ENCODE results near the gene GATB. TPM values are rescaled to one million over a fixed set of nuclear protein-coding genes. Genes with fewer than 3 reads are reported as not detected.
A peak's percentile ranks its signal among the peaks of the same experiment; 100 is the strongest.

Gene GATB
- total and polyA plus RNA-seq, 10 of the 15 experiments (the other 5 are each of a cell fraction or from before 2014, with no cell fraction given), result 20.5 to 37.3 (median 30.5) TPM

DNA sequence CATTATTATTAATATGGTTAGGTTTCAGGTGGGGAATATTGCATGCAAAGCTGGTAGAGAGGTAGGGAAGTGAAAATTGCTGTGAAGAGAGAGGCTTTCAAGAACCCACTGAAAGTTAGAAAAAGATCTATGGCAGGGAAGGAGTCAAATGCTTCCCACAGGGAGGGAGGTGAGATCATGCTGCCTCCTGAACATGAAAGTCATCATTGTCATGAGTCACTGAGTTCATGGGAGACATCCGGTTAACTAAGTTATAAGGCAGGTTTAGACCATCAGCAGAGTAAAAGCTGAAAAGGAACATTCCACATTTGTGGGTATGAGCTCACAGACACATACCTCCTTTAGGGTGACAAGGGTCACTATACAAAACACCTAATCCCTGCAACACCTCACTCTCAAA is 16.2 kb downstream of the GATB start (continued):
- TF ChIP-seq, protein P1, sequence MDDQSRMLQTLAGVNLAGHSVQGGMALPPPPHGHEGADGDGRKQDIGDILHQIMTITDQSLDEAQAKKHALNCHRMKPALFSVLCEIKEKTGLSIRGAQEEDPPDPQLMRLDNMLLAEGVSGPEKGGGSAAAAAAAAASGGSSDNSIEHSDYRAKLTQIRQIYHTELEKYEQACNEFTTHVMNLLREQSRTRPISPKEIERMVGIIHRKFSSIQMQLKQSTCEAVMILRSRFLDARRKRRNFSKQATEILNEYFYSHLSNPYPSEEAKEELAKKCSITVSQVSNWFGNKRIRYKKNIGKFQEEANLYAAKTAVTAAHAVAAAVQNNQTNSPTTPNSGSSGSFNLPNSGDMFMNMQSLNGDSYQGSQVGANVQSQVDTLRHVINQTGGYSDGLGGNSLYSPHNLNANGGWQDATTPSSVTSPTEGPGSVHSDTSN (IDR thresholded peaks at IDR 0.05; ENCODE audit: insufficient replicate concordance, low read depth, low read length), result no peak
- TF ChIP-seq IKZF1 (conservative IDR thresholded peaks at IDR 0.05), result peak; percentile 91
- TF ChIP-seq, protein P2, sequence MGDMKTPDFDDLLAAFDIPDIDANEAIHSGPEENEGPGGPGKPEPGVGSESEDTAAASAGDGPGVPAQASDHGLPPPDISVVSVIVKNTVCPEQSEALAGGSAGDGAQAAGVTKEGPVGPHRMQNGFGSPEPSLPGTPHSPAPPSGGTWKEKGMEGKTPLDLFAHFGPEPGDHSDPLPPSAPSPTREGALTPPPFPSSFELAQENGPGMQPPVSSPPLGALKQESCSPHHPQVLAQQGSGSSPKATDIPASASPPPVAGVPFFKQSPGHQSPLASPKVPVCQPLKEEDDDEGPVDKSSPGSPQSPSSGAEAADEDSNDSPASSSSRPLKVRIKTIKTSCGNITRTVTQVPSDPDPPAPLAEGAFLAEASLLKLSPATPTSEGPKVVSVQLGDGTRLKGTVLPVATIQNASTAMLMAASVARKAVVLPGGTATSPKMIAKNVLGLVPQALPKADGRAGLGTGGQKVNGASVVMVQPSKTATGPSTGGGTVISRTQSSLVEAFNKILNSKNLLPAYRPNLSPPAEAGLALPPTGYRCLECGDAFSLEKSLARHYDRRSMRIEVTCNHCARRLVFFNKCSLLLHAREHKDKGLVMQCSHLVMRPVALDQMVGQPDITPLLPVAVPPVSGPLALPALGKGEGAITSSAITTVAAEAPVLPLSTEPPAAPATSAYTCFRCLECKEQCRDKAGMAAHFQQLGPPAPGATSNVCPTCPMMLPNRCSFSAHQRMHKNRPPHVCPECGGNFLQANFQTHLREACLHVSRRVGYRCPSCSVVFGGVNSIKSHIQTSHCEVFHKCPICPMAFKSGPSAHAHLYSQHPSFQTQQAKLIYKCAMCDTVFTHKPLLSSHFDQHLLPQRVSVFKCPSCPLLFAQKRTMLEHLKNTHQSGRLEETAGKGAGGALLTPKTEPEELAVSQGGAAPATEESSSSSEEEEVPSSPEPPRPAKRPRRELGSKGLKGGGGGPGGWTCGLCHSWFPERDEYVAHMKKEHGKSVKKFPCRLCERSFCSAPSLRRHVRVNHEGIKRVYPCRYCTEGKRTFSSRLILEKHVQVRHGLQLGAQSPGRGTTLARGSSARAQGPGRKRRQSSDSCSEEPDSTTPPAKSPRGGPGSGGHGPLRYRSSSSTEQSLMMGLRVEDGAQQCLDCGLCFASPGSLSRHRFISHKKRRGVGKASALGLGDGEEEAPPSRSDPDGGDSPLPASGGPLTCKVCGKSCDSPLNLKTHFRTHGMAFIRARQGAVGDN (IDR thresholded peaks at IDR 0.05), result no peak
- TF ChIP-seq, protein P3, sequence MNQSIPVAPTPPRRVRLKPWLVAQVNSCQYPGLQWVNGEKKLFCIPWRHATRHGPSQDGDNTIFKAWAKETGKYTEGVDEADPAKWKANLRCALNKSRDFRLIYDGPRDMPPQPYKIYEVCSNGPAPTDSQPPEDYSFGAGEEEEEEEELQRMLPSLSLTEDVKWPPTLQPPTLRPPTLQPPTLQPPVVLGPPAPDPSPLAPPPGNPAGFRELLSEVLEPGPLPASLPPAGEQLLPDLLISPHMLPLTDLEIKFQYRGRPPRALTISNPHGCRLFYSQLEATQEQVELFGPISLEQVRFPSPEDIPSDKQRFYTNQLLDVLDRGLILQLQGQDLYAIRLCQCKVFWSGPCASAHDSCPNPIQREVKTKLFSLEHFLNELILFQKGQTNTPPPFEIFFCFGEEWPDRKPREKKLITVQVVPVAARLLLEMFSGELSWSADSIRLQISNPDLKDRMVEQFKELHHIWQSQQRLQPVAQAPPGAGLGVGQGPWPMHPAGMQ (IDR thresholded peaks at IDR 0.05; ENCODE audit: borderline replicate concordance), result no peak
- TF ChIP-seq ATF7 (IDR thresholded peaks at IDR 0.05; ENCODE audit: low read depth), result peak; percentile 60
- no peak for TF ChIP-seq CHD1 (IDR thresholded peaks at IDR 0.05; ENCODE audit: low read depth, low read length)
- TF ChIP-seq ASH2L (IDR thresholded peaks at IDR 0.05; ENCODE audit: borderline replicate concordance, low read depth), result no peak
- peak; percentile 44 for TF ChIP-seq JUNB (IDR thresholded peaks at IDR 0.05)
- TF ChIP-seq, protein P4, sequence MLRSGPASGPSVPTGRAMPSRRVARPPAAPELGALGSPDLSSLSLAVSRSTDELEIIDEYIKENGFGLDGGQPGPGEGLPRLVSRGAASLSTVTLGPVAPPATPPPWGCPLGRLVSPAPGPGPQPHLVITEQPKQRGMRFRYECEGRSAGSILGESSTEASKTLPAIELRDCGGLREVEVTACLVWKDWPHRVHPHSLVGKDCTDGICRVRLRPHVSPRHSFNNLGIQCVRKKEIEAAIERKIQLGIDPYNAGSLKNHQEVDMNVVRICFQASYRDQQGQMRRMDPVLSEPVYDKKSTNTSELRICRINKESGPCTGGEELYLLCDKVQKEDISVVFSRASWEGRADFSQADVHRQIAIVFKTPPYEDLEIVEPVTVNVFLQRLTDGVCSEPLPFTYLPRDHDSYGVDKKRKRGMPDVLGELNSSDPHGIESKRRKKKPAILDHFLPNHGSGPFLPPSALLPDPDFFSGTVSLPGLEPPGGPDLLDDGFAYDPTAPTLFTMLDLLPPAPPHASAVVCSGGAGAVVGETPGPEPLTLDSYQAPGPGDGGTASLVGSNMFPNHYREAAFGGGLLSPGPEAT (IDR thresholded peaks at IDR 0.05; ENCODE audit: low read depth), result peak; percentile 66
- TF ChIP-seq BCL11A (IDR thresholded peaks at IDR 0.05; ENCODE audit: low read depth, low read length), result 0 out of 2 replicates have a peak, but pooled peaks have one; percentile 43
- TF ChIP-seq, protein P5, sequence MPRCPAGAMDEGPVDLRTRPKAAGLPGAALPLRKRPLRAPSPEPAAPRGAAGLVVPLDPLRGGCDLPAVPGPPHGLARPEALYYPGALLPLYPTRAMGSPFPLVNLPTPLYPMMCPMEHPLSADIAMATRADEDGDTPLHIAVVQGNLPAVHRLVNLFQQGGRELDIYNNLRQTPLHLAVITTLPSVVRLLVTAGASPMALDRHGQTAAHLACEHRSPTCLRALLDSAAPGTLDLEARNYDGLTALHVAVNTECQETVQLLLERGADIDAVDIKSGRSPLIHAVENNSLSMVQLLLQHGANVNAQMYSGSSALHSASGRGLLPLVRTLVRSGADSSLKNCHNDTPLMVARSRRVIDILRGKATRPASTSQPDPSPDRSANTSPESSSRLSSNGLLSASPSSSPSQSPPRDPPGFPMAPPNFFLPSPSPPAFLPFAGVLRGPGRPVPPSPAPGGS (IDR thresholded peaks at IDR 0.05; ENCODE audit: borderline replicate concordance, insufficient read depth, low read depth, low read length, poor library complexity, severe bottlenecking), result peak; percentile 49

Measured in GM12878 (cell line).